Mucosa of stomach (tissue), 1 donor: Measurements from ENCODE around the gene CILP2.

ENCODE experiments used
- H3K27me3 ChIP-seq: one replicate; pipeline ENCODE4 v1.7.0; 2013; ENCODE audit warnings: mild to moderate bottlenecking, low read length; ENCODE audit not compliant: control insufficient read depth, insufficient read depth
- H3K36me3 ChIP-seq: one replicate; pipeline ENCODE4 v1.7.0; 2013; ENCODE audit warnings: low read length; ENCODE audit not compliant: control insufficient read depth, insufficient read depth
- H3K4me1 ChIP-seq: one replicate; pipeline ENCODE4 v1.7.0; 2013; ENCODE audit warnings: mild to moderate bottlenecking, low read length; ENCODE audit not compliant: control insufficient read depth, insufficient read depth
- H3K4me3 ChIP-seq: one replicate; pipeline ENCODE4 v1.7.0; 2013; ENCODE audit warnings: low read length
- H3K9ac ChIP-seq: one replicate; pipeline ENCODE4 v1.7.0; 2013; ENCODE audit warnings: mild to moderate bottlenecking, low read length, moderate library complexity
- H3K9me3 ChIP-seq: one replicate; pipeline ENCODE4 v1.7.0; 2013; ENCODE audit warnings: mild to moderate bottlenecking, low read length, moderate library complexity; ENCODE audit not compliant: control insufficient read depth
- donor health status: Pancreatic carcinoma.

CILP2 gene

DNA sequence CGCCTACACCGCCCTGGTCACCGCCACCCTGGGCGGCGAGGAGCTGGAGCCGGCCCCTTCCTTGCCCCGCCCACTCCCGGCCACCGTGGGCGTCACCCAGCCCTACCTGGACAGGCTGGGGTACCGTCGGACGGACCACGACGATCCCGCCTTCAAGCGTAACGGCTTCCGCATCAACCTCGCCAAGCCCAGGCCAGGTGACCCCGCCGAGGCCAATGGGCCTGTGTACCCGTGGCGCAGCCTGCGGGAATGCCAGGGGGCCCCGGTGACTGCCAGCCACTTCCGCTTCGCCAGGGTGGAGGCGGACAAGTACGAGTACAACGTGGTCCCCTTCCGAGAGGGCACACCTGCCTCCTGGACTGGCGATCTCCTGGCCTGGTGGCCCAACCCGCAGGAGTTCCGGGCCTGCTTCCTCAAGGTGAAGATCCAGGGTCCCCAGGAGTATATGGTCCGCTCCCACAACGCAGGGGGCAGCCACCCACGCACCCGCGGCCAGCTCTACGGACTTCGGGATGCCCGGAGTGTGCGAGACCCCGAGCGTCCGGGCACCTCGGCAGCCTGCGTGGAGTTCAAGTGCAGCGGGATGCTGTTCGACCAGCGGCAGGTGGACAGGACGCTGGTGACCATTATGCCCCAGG, 7.0 kb downstream of the CILP2 start:
- Histone ChIP-seq H3K36me3 (no peaks in the 10 kb centered on the region), H3K27me3 (peaks cover 62% of the 10 kb centered on the region), H3K4me3 (no peak overlapping the region), H3K4me1 (peaks cover 11% of the 10 kb centered on the region), H3K9ac (no peak overlapping the region), H3K9me3 (no peaks in the 10 kb centered on the region)

GRCh38 chr19:19545707-19546106, 7.6 kb downstream of the CILP2 start:
- Histone ChIP-seq H3K9me3 (no peaks in the 10 kb centered on the region), H3K27me3 (peaks cover 61% of the 10 kb centered on the region), H3K4me1 (peaks cover 9% of the 10 kb centered on the region), H3K4me3 (no peak overlapping the region), H3K9ac (no peak overlapping the region), H3K36me3 (no peaks in the 10 kb centered on the region)

DNA sequence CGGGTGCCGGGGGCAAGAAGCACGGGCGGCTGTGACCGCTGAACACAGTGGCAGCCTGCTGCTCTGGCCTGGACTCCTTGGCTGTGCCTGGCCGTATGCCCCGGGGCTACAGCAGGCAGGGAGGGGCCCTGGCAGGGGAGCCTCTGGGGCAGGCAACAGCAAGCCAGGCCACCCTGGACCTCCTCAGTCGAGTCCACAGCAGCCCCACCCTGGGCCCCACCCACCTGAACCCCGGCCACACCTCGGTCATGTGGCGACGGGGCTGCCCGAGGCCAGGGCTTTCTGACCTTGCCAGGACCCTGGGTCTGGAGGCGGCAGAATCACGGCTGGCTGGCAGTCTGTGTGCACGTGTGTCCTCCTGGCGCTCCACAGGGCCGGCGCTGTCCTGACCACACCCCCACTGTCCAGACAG, 8.7 kb downstream of the CILP2 start:
- H3K36me3 ChIP-seq: no peaks in the 10 kb centered on the region
- H3K27me3 ChIP-seq: peaks cover 51% of the 10 kb centered on the region
- H3K9ac ChIP-seq: no peak overlapping the region
- no peak overlapping the region for H3K4me3 ChIP-seq
- no peaks in the 10 kb centered on the region for H3K9me3 ChIP-seq
- no peaks in the 10 kb centered on the region for H3K4me1 ChIP-seq

DNA sequence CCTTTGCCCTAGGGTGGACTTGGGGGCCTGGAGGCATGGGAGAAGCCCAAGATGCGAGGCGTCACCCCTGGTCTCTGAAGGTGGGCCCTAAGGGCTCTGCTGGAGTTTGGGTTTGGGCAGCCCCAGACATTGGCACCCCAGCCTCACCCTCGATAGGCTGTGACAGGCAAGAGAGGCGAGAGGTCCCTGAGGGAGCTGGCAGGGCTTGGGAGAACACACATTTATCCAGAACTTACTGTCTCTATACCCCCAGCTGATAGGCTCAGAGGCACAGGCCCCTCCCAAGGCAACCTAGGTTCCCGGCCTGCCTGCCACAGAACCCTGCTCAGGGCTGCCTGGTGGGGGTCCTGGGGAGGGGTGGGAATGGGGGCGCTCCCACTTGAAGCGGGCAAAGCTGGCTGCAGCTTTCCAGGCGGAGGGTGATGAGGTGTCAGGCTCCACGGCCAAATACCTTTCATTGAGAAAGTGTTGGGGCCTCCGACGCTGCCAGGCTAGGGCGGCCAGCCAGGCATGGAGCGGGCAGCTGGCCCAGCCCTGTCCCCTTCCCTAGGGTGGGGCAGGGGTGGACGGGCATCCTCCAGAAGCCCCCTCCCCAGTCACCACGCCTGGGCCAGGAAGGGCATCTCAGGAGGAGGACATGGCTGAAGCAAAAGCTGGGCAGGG, 9.7 kb downstream of the CILP2 start:
- peaks cover 48% of the 10 kb centered on the region for H3K27me3 ChIP-seq
- H3K4me1 ChIP-seq: no peaks in the 10 kb centered on the region
- no peaks in the 10 kb centered on the region for H3K36me3 ChIP-seq
- H3K4me3 ChIP-seq: no peak overlapping the region
- H3K9ac ChIP-seq: no peak overlapping the region
- H3K9me3 ChIP-seq: no peaks in the 10 kb centered on the region

- Histone ChIP-seq H3K27me3 (peaks cover 42% of the 10 kb centered on the region), H3K9me3 (no peaks in the 10 kb centered on the region), H3K36me3 (no peaks in the 10 kb centered on the region), H3K4me3 (no peak overlapping the region), H3K4me1 (no peaks in the 10 kb centered on the region), H3K9ac (no peak overlapping the region)
Observed at GRCh38 chr19:19548915-19549759, 11.1 kb downstream of the CILP2 start.

DNA sequence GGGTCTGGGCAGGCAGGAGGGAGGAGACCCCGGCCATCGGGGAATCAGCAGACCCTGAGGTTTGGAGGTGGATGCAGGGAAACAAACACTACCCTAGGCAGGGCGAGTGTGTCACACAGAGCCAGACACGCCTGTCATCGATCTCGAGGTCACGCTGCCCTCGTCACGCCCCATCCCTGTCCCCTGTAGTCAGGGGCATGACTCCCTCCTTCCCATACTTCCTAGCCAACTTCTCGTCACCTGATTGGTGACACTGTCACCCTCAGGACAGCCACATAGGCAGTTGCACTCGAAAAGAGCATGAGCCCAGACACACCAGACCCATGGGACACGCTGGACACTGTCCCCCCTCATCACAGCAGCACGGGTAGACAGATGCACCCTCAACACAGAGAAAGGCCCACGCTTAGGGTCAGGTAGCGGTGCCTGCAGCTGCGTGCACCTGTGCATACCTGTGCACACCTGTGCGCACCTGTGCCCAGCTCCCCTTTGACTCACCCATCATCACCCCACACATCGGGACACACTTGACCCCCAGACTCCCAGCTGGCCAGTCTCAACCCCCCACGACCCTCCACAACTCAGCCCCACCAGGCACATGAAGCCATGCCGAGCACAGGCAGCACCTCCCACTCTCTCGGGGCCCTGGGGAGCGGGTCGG, 11.9 kb downstream of the CILP2 start:
- no peaks in the 10 kb centered on the region for H3K36me3 ChIP-seq
- H3K4me3 ChIP-seq: no peak overlapping the region
- H3K9me3 ChIP-seq: no peaks in the 10 kb centered on the region
- peaks cover 48% of the 10 kb centered on the region for H3K27me3 ChIP-seq
- H3K9ac ChIP-seq: no peak overlapping the region
- no peaks in the 10 kb centered on the region for H3K4me1 ChIP-seq

DNA sequence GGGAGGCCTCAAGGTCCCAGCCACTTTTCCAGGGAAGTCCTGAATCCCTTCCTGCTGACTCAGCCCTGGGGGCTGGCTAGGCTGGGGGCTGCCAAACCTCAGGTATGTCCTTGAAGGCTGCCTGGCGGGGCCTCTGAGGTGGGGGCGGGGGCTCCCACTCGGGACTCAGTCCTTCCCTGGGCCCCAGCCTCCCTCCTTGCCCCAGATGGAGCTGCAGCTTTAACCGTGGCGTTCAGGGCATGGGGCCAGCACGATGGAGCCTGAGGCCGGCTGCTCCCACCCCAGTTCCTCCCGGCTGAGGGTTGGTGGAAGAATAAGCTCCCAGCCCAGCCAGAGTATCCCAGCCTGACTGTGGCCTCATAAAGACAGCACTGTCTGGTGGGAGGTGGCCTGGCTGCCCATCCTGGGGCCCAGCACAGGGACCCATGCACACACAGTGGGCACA, 12.4 kb downstream of the CILP2 start:
- Histone ChIP-seq H3K27me3 (peaks cover 48% of the 10 kb centered on the region), H3K36me3 (no peaks in the 10 kb centered on the region), H3K9ac (no peak overlapping the region), H3K9me3 (no peaks in the 10 kb centered on the region), H3K4me3 (no peak overlapping the region), H3K4me1 (no peaks in the 10 kb centered on the region)

DNA sequence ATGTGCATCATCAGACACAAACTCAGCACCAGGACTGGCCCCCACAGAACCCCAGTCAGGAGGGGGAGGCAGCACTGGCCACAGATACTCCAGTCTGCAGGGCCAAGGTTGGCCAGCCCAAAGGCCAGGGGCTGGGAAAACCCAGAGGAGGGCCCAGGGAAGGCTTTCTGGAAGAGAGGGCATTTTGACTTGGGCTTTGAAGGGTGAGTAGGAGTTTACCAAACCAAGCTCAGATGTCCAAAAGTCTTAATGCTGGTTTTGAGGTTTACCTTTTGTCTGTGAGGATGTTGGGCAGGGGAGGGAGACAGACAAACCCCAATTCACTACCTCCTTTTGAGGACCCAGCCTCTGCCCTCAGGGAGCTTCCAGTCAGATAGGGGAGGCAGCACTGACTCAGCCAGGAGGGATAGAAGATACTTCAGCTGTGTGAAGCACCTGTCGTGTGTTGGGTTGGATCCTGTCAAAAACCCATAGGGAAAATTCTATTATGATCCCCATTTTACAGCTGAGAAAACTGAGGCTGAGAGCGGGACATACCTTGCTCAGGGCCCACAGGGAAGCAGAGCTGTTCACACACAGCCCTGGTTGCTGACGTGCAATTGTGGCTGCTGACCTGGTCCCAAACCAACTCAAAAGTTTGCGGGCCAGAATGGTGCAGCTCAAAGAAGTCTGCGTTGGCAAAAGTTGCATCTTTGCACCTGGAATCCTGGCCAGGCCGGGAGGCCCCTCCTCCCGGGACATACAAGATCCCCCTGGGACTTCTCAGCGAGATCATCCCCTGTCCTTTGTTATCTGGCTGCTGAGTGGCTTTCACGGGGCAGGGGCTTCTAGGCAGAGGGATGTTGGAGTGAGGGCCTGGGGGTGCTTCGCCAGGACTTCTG, 13.1 kb downstream of the CILP2 start:
- peaks cover 45% of the 10 kb centered on the region for H3K27me3 ChIP-seq
- no peaks in the 10 kb centered on the region for H3K4me1 ChIP-seq
- no peaks in the 10 kb centered on the region for H3K9me3 ChIP-seq
- no peak overlapping the region for H3K4me3 ChIP-seq
- H3K9ac ChIP-seq: no peak overlapping the region
- no peaks in the 10 kb centered on the region for H3K36me3 ChIP-seq

GRCh38 chr19:19551853-19552192, 13.8 kb downstream of the CILP2 start:
- Histone ChIP-seq H3K27me3 (peaks cover 38% of the 10 kb centered on the region), H3K9me3 (no peaks in the 10 kb centered on the region), H3K4me3 (no peak overlapping the region), H3K36me3 (no peaks in the 10 kb centered on the region), H3K9ac (no peak overlapping the region), H3K4me1 (no peaks in the 10 kb centered on the region)

DNA sequence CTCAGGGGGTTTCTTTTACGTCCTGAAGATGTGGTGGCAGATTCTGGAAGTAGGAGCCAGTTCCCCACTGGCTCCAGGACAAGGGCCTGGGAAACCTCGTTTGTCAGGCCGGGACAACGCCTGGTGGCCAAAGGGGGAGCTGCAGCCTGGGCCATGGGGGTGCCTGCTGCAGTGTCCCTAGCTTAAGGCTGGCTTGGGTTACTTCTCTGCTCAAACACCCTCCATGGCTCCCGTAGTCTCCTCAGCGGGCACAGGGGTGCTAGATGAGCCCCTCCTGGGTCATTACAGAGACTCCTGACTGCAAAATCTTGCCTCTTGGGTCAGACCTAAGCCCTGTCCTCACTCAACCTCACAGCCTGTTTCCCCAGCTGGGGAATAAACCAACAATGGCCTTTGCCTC, 14.7 kb downstream of the CILP2 start:
- Histone ChIP-seq H3K9ac (no peak overlapping the region), H3K4me3 (no peak overlapping the region), H3K9me3 (no peaks in the 10 kb centered on the region), H3K4me1 (no peaks in the 10 kb centered on the region), H3K36me3 (no peaks in the 10 kb centered on the region), H3K27me3 (peaks cover 29% of the 10 kb centered on the region)

DNA sequence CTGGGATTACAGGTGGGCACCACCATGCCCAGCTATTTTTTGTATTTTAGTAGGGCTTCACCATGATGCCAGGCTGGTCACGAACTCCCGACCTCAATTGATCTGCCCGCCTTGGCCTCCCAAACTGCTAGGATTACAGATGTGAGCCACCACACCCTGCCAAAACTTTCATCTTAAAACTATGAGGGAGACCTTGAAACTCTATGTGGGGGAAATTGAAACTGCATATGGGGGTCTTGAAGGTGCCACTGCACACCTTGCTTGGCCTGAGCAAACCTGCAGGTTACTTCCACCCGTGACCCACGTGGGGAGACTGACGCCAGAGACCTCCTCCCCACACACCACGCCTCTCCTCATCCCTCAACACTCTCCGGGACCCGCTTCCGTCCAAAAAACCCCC, 15.6 kb downstream of the CILP2 start:
- H3K4me1 ChIP-seq: no peaks in the 10 kb centered on the region
- no peak overlapping the region for H3K4me3 ChIP-seq
- H3K9ac ChIP-seq: no peak overlapping the region
- H3K27me3 ChIP-seq: peaks cover 22% of the 10 kb centered on the region
- no peaks in the 10 kb centered on the region for H3K36me3 ChIP-seq
- H3K9me3 ChIP-seq: no peaks in the 10 kb centered on the region
